Posterior vena cava (tissue), 2 donors: ENCODE measurements around the gene KCNJ9. TPM values are rescaled to one million over a fixed set of nuclear protein-coding genes. Genes with fewer than 3 reads are reported as not detected.
"Not testable (repeated sequence)": the region's sequence is repeated elsewhere in the genome, so short reads cannot be mapped to it uniquely, and the experiment has no call there.

Source experiments
- DNase-seq: peaks from one replicate; pipeline ENCODE4 v3.0.0-alpha.2; 2020; ENCODE audit warnings: low spot score
- intact Hi-C, 2 donors: fragments of 100-400 bp; cut with DNase I; formaldehyde crosslinking; loops; one replicate each; pipeline versions ENCODE4 v1.14.1 to v1.14.2; 2022 to 2023
- total RNA-seq, 2 donors: library from RNA; stranded (reverse); fragmentation: NEBNext Ultra II Directional; extraction: Animal tissue kit (Norgen Biotek cat#: 25700); gene quantifications; one replicate each; pipeline ENCODE4 v1.2.1, GENCODE V29; 2021
- donor health status: DM: yes; HTN: yes; CAD: no.
- donor health status: DM: yes; HTN: yes; CAD: no.

KCNJ9 gene
- total RNA-seq, 2 donors from 2014 or later: not detected

DNA sequence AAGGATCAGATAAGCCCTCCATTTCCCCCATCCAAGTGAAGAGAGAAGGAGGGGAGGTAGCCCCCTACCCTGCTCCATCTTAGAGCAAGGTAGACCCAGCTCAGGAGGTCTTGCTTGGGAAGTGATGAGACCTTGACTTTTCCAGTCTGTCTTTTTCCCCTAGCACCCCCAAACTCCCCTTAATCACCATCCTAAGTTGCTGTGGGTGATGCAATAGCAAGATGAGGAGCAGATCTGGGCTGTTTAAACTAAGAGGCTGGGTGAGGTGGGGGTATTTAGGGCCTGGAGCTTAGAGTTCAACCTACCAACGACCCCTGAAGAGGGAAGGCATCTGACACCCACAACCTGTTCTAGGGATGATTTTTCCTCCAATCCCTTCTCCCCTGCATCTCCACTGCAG, 36.0 kb downstream of the KCNJ9 start:
- DNase-seq: no peak
- intact Hi-C loops: no loop called here

DNA sequence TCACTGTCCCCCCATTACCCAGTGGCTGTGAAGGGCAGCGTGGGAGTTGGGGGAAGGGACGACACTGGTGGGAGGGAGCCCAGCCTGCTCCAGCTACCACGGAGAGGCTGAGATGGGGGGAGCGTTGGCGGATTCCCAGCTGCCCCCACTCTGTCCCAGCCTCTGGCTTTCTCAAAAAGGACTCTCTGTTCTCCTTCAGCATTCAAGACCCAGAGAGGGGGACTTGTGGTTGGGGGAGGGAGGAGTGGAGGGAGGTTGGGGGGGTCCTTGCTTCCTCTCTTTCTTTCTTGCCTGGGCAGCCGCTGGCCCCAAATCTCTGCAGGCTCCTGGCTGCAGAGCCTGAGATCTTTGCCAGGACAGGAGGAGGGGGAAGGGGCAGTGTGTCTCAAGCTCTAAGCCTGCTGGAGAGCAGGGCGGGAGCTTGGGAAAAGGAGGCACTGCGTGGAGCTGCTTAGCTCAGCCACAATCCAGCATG, 36.4 kb downstream of the KCNJ9 start:
- intact Hi-C loops: no loop called here
- DNase-seq: no peak

DNA sequence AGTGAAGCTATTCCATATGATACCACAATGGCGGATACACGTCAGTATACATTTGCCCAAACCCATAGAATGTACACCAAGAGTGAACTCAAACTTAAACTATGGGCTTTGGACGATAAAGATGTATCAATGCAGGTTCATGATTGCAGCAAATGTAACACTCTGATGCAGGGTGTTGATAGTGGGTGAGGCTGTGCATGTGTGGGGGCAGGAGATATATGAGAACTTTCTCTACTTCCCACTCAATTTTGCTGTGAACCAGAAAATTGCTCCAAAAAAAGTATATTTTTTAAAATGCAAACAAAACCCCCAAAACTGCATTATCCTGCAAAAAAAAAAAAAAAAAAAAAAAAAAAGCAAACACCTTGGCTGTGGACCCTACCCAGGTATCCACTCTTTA, 37.6 kb downstream of the KCNJ9 start:
- intact Hi-C loops: no loop called here
- DNase-seq: no peak

DNA sequence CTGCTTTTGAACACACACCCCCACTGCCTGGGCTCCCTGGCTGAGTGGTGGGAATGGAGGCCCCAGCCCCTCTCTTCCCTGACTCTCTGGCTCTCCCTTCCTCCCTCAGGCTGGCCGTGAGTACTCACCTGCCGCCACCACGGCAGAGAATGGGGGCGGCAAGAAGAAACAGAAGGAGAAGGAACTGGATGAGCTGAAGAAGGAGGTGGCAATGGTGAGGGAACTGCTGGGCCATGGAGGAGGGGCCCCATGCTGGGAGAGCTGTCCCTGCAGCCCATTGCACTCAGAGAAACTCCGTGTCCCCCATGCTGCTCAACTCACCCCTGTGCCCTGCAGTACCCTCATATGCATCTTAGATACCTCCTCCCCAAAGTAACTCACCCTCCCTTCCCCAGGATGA, 39.5 kb downstream of the KCNJ9 start:
- DNase-seq: no peak

DNA sequence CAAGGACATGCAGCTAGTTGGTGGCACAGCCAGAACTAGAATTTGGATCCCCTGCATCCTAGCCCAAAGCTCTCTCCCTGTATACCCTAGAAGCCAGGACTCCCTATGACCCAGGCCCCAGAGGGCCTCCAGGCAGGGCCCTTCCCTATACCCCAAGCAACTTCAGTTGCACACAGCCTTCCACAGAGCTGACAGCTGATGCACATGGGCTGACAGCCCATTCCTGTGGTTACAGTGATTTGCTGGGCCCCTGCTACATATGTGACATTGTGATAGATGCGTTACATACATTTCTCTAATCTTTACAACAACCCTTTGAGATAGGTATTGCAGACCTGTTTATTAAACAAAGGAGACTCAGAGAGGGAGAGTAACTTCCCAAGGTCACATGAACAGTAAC, 40.0 kb downstream of the KCNJ9 start:
- no peak for DNase-seq
- intact Hi-C loops: no loop called here

More for the DNA sequence above, 39.5 kb downstream of the KCNJ9 start:
- intact Hi-C loops: no loop called here

DNA sequence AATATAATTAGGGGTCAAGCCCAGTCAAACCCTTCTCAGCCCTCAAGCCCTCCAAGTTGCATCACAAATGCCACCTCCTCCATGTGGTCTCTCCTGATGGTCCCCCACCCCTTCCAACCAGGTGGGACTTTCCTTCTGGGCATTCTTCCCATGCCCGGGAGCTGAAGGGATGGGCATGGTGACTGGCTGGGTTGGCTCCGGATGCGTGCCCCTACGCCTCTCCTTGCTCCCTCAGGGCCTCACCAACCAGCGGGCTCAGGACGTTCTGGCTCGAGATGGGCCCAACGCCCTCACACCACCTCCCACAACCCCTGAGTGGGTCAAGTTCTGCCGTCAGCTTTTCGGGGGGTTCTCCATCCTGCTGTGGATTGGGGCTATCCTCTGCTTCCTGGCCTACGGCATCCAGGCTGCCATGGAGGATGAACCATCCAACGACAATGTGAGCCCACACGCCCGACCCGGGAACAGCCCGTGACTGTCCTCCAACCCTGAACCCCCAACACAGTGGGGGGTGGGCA, 41.7 kb downstream of the KCNJ9 start:
- intact Hi-C loops: no loop called here
- no peak for DNase-seq

DNA sequence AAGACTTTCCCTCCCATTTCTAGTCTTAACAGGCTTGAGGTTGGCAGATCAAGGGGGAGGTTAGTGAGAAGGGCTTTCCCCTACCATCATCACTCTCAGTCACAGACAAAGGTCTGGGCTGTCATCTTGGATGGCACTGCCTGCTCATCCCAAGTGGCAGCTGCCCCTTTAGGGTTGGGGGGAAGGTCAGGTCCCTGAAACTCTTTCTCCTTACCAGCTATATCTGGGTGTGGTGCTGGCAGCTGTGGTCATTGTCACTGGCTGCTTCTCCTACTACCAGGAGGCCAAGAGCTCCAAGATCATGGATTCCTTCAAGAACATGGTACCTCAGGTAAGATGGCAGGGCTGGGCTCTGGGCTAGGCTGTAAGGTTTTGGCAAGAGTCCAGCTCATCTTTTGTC, 42.4 kb downstream of the KCNJ9 start:
- DNase-seq: no peak
- intact Hi-C loops: no loop called here

DNA sequence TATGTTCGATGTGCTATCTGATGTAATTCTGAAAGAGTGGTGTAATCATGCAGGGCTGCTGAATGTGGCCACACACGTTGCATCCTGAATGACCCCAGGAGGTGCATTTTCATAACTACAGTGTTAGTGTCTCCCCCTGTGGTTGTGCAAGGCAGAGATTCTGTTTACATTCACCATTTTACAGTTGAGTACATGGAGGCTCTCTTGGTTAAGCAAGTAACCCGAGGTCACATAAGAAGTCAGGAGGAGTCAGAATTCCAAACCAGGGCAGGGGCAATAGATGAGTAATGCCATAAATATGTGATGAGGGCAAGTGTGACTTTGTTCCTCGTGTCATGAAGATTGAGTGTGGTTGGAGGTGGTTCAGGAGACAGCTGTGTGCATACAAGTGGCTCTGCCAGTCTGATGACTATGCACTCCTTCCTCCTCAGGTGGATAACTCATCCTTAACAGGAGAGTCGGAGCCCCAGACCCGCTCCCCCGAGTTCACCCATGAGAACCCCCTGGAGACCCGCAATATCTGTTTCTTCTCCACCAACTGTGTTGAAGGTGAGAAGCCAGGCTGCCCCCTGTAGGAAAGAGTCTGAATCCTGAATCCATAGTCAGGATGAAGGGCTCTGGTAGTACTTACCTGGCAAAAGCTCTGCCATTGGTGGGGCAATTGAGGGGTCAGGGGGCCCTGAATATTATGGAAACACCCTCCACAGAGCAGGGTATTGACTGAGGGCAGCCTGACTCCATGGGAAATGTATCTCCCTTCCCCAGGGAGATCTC, 43.6 kb downstream of the KCNJ9 start:
- intact Hi-C loops: no loop called here
- no peak for DNase-seq

DNA sequence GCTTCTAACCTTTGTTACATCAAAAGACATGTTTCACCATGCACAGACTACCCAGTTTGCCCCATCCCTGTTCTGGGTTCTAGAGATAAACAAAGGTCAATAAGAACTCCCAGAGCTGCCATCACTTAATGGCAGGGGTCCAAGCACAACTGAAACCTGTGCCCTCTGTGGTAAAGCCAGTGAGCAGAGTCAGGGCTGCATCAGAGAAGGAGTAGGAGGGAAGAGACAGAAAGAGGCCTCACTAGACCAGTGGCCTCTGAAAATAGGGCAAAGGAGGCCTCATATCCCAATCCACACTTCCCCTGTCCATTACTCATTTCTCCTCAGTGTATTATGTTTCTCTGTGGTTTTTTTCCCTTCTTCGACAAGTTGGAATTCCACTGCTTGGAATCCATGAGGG, 44.4 kb downstream of the KCNJ9 start:
- intact Hi-C loops: no loop called here
- no peak for DNase-seq

DNA sequence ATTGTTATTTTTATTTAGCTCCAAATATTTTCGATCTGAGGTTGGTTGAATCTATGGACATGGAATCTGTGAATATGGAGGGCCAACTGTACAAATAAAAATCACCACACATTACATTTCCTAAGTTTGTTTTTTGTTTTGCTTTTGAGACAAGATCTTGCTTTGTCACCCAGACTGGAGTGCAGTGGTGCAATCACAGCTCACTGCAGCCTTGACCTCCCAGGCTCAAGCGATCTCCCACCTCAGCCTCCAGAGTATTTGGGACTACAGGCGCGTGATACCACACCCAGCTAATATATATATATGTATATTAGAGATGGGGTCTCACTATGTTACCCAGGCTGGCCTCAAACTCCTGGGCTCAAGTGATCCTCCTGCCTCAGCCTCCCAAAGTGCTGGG, 45.0 kb downstream of the KCNJ9 start:
- intact Hi-C loops, DNase-seq: not testable (repeated sequence)

DNA sequence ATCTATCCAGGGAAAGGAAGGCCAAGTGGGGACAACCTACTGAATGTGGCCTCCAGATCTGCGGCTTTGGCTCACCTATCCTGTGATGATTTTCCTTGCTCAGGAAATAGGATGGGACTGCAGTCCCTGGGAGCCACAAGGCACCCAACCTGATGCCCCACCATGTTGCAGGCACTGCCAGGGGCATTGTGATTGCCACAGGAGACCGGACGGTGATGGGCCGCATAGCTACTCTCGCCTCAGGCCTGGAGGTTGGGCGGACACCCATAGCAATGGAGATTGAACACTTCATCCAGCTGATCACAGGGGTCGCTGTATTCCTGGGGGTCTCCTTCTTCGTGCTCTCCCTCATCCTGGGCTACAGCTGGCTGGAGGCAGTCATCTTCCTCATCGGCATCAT, 46.0 kb downstream of the KCNJ9 start:
- no peak for DNase-seq
- intact Hi-C loops: no loop called here

DNA sequence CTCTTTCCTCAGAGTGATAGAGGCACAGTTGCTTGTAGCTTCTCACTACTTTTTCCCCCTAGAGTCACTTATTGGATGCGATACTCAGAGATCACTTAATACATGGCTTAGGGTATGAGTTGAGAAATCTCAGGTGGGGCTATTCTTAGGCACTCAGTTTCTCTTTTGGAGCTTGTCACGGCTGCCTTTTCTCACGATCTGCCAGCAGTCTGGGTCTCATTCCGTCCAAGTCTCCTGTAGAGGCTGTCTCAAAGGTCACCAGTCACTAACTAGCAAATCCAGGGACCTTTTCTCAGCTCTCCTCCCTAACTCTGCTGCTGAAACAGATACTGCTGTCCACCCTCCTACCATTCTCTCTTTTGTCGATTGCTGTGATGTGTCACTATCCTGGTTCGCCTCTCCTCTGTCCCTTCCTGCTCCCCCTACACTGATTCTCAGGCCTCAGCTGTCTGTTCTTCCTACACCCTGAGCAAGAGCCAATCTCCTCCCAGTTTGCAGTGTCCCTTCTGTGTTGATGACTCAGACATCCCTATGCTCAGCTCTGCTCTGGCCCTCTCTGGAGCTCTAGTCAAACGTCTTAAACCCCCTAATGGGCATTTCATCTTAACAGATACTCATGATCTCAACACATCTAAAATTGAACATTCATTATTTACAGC, 46.7 kb downstream of the KCNJ9 start:
- intact Hi-C loops: no loop called here
- no peak for DNase-seq

DNA sequence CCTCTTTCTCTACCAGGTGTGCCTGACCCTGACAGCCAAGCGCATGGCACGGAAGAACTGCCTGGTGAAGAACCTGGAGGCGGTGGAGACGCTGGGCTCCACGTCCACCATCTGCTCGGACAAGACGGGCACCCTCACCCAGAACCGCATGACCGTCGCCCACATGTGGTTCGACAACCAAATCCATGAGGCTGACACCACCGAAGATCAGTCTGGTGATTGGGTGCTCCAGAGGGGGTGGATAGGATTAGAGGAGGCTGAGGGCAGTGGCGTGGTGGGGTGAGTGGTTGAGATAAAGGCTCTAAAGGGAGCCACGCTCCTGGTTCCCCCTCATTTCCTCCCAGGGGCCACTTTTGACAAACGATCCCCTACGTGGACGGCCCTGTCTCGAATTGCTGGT, 47.3 kb downstream of the KCNJ9 start:
- DNase-seq: no peak
- intact Hi-C loops: no loop called here

DNA sequence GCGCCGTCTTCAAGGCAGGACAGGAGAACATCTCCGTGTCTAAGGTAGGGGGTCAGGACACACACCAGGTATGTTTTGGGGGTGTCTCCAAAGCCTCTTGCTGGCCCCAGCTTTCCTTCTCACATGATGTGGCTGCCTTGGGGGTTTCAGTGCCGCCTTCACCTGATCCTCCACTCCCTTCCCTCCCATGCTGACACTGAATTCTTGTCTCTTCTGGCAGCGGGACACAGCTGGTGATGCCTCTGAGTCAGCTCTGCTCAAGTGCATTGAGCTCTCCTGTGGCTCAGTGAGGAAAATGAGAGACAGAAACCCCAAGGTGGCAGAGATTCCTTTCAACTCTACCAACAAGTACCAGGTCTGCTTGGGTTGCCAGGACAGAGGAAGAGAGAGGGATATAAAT, 47.7 kb downstream of the KCNJ9 start:
- DNase-seq: no peak
- intact Hi-C loops: no loop called here

DNA sequence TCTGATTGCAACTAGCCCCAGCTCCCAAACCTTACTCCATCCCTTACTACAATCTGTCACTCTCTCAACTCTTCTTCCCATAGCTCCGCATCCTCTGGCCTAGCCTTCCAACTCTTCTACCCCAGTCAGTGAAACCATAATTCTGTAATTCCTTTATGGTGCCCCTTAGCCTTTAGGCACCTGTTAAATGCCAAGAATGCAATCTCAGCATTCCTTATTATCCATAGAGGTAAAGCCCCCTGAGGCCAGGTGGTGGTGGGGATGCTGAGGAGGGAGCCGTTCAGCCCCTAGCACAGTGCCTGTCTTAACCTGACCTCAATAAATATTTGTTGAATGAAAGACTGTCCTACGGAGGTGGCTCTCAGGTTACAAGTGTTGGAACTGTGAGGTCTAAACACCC, 48.2 kb downstream of the KCNJ9 start:
- DNase-seq: no peak
- intact Hi-C loops: no loop called here

DNA sequence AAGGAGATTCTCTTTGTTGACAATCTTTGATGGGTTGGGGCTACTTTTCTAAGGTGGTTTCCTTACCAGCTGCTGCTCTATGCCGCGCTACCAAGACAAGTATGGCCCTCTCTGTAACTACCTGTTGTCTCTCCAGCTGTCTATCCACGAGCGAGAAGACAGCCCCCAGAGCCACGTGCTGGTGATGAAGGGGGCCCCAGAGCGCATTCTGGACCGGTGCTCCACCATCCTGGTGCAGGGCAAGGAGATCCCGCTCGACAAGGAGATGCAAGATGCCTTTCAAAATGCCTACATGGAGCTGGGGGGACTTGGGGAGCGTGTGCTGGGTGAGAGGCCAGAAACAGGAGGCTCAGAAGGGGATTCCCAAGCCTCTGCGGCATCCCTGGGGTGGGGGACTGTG, 48.6 kb downstream of the KCNJ9 start:
- intact Hi-C loops: no loop called here
- DNase-seq: no peak

DNA sequence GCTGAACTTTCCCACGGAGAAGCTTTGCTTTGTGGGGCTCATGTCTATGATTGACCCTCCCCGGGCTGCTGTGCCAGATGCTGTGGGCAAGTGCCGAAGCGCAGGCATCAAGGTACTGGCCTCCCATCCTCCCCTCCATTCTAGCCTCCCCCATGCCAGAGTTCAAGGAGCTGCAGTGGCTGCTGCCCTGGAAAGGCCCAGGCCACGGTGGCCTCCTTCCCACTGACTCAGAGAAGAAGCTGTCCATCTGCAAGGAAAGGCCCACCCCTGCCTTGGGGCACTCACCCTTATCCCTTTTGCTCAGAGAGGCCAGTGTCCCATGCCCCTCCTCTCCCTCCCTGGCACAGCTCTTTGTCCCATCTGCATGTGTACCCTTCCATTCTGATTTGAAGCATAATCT, 49.1 kb downstream of the KCNJ9 start:
- no peak for DNase-seq
- intact Hi-C loops: no loop called here

DNA sequence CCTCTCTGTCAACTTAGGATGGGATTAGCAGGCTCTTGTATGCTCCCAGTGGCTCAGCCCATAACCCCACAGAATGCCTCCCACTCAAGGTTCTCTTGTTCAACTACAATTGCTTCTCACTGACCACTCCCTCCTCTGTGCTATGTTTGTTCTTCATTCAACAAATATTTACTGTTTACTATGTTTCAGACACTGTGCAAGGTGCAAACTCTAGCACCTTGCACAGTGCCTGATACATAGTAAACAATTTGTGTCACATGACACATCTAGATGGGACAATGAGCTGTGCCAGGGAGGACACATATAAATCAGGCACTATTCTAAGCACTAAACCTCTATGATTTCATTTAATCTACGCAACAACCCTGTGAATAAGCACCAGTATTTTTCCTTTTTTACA, 49.6 kb downstream of the KCNJ9 start:
- intact Hi-C loops: no loop called here
- DNase-seq: no peak

DNA sequence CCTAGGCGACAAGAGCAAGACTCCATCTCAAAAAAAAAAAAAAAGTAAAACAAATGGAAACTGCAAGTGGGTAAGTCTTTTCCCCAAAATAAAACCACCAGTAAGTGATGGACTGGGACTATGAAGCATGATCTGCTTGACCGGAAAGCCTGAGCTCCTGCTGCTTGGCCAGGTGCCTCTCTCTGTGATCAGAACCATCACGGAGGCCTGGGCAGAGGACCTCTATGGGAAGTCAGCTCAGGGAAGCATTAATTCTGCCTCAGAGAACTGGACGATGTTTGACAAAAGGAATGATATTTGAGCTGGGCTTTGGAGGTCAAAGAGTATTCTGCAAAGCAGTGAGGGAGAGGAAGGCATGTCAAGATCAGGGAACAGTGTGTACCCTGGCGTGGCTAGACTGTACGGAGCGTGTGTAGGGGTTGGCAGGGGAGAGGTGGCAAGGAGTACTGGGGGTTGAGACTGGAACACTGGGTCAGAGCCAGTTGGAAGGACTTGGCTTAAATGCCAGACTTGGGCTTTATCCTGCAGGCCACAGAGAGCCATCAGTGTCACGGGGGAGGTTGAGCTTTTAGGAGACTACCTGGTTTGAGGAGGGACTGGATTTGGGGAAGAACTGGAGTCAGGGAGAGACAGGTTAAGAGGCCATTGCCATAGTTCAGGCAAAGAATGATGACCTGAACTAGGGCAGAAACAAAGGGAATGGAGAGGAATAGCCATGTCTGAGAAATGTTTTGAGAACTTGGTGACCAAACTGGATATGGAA, 50.6 kb downstream of the KCNJ9 start:
- intact Hi-C loops: no loop called here
- DNase-seq: no peak
